Ovary (tissue), 3 donors: ENCODE measurements around the gene TCN2.

Source experiments
- EP300 ChIP-seq: sonication (generic); formaldehyde crosslinking; IDR thresholded peaks from one replicate; pipeline ENCODE4 v1.6.1; 2017; ENCODE audit warnings: antibody characterized with exemption
- POLR2A ChIP-seq: fragments of 450-650 bp; IDR thresholded peaks from one replicate; pipeline ENCODE4 v1.6.1; 2017; ENCODE audit warnings: antibody characterized with exemption, mild to moderate bottlenecking, moderate library complexity
- TF ChIP-seq, protein P1 (sequence below), 3 donors: fragments of 450-650 bp in 2 of 3; fragments of 200-600 bp in 1 of 3; IDR thresholded peaks; one replicate each; pipeline versions ENCODE4 v1.5.1 to v1.8.0; 2016 to 2022; ENCODE audit warnings: antibody characterized with exemption in 3 of 3, mild to moderate bottlenecking in 1 of 3
- donor health status: DM: no; HTN: no; CAD: no.

DNA sequence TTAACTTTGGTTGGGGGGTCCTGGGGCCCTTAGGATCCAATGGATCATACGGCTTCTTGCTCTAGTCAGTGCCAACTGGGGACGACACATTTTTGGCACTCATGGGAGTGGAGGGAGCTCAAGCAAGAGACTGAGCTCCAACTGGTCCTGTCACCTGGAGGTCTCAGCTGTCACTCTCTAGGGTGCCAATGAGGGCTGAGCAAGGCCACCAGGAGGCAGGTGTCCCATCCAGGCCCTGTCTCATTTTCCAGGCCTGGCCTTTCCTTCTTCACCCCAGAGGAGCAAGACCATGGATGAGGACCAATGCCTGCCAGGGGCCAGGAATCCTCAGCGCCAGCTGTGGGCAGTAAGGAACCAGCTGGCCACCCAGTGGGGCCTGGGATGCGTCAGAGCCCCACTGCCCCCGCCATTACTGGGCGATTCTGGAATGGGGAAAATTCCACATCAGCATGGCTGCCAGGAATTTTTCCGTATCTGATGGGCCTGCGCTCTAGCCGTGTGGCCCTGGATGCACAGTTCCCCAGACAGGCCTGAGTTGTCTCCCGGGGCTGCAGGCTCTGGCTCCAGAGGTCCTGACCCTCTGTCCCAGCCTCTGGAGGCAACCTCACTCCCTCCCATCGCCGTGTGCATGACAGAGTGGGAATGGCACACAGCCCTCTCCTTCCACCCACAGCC, 31.8 kb upstream of the TCN2 start:
- TF ChIP-seq, protein P1, sequence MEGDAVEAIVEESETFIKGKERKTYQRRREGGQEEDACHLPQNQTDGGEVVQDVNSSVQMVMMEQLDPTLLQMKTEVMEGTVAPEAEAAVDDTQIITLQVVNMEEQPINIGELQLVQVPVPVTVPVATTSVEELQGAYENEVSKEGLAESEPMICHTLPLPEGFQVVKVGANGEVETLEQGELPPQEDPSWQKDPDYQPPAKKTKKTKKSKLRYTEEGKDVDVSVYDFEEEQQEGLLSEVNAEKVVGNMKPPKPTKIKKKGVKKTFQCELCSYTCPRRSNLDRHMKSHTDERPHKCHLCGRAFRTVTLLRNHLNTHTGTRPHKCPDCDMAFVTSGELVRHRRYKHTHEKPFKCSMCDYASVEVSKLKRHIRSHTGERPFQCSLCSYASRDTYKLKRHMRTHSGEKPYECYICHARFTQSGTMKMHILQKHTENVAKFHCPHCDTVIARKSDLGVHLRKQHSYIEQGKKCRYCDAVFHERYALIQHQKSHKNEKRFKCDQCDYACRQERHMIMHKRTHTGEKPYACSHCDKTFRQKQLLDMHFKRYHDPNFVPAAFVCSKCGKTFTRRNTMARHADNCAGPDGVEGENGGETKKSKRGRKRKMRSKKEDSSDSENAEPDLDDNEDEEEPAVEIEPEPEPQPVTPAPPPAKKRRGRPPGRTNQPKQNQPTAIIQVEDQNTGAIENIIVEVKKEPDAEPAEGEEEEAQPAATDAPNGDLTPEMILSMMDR (IDR thresholded peaks at IDR 0.05): peak in 1 of 3 donors; percentile 13
- TF ChIP-seq EP300: no peak
- no peak for TF ChIP-seq POLR2A
